Measurements from ENCODE around the gene USP17L30.
"Not testable (repeated sequence)": the region's sequence is repeated elsewhere in the genome, so short reads cannot be mapped to it uniquely, and the experiment has no call there.

The USP17L30 gene

DNA sequence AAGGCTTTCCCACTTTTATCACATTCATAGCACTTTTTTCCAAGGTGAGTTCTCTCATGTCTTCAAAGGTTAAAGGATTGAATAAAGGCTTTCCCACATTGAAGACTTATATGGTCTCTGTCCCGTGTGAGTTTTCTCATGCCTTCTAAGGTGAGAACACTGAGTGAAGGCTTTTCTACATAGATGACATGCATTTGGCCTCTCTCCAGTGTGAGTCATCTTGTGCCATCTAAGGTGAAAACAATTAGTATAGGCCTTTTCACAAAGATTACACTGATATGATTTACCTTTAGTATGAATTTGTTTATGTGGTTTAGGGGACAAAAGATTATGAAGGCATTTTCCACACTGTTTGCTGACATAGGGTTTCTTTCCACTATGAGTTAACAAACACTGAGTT, 21.2 kb downstream of the USP17L30 start:
- H3K4me3 ChIP-seq (ENCODE audit: low read length in 2 of 2) = no peak overlapping the region
- no peak overlapping the region for H3K18ac ChIP-seq (ENCODE audit: low read length)

DNA sequence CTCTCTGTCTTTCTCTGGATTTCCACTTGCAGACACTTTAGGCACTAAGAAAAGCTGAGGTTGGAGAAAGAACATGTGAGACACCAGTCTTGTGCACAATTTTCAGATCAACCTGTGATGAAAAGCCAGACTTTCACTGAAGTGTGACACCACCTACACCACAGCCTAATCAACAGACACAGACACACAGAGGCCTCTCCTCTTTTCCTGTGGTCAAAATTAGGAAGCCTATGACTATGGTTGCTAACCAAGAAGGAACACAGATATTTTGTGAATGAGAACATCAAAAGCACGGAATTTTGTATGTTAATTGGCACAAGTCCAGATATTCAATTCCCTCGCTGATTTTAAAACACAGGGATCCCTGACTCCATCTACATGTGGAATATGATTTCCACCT, 26.1 kb downstream of the USP17L30 start:
- not testable (repeated sequence) for H3K79me1 ChIP-seq (ENCODE audit: low read depth, low read length); H3K23ac ChIP-seq (ENCODE audit: low read depth, low read length, poor library complexity); DNase-seq (ENCODE audit: low spot score); H2BK120ac ChIP-seq (ENCODE audit: low read depth, low read length); H3K36me3 ChIP-seq (replicated peaks in 1 of 2; ENCODE audit: control insufficient read depth in 2 of 2, insufficient read depth in 2 of 2, low read length in 2 of 2); H3K4me1 ChIP-seq (ENCODE audit: control insufficient read depth in 2 of 2, insufficient read depth in 1 of 2, low read depth in 1 of 2, low read length in 2 of 2); H3K27ac ChIP-seq (replicated peaks; ENCODE audit: low read length); H3K9me3 ChIP-seq (replicated peaks in 1 of 2; ENCODE audit: control insufficient read depth in 2 of 2, insufficient read depth in 1 of 2, low read depth in 1 of 2, low read length in 2 of 2); H3K4me3 ChIP-seq (ENCODE audit: low read length in 2 of 2); H3K18ac ChIP-seq (ENCODE audit: low read length); H2BK15ac ChIP-seq (ENCODE audit: low read length); H3K14ac ChIP-seq (ENCODE audit: low read length); H2BK12ac ChIP-seq (ENCODE audit: low read length); H3K27me3 ChIP-seq (ENCODE audit: control insufficient read depth in 3 of 3, insufficient read depth in 3 of 3, low read depth in 1 of 3, low read length in 3 of 3); H3K4ac ChIP-seq (ENCODE audit: low read length); H3K4me2 ChIP-seq (ENCODE audit: insufficient read depth, low read length, poor library complexity, severe bottlenecking); H3K9ac ChIP-seq (ENCODE audit: low read depth, low read length, poor library complexity); H2AFZ ChIP-seq (ENCODE audit: low read length); H4K8ac ChIP-seq (ENCODE audit: low read depth, low read length); H4K91ac ChIP-seq (ENCODE audit: low read depth, low read length, poor library complexity); H2BK5ac ChIP-seq (ENCODE audit: low read length); H2AK5ac ChIP-seq (ENCODE audit: low read depth, low read length)
- WGBS, 2 donors (ENCODE audit: extremely low coverage in 2 of 2, insufficient read length in 2 of 2, insufficient replicate concordance in 1 of 2) = no CpG with 5 or more reads among the region's 2 CpGs

More for the DNA sequence above, 21.2 kb downstream of the USP17L30 start:
- H3K79me1 ChIP-seq (ENCODE audit: low read depth, low read length) = no peaks in the 10 kb centered on the region
- no peak overlapping the region for H3K4me2 ChIP-seq (ENCODE audit: insufficient read depth, low read length, poor library complexity, severe bottlenecking)
- H2BK15ac ChIP-seq (ENCODE audit: low read length) = no peak overlapping the region
- no peak overlapping the region for H4K8ac ChIP-seq (ENCODE audit: low read depth, low read length)
- H2AK5ac ChIP-seq (ENCODE audit: low read depth, low read length) = no peak overlapping the region
- WGBS, 2 donors (ENCODE audit: extremely low coverage in 2 of 2, insufficient read length in 2 of 2, insufficient replicate concordance in 1 of 2) = no CpG with 5 or more reads among the region's 1 CpG
- H3K27me3 ChIP-seq (ENCODE audit: control insufficient read depth in 3 of 3, insufficient read depth in 3 of 3, low read depth in 1 of 3, low read length in 3 of 3) = no peaks in the 10 kb centered on the region
- H3K14ac ChIP-seq (ENCODE audit: low read length) = no peak overlapping the region
- H3K4ac ChIP-seq (ENCODE audit: low read length) = no peak overlapping the region
- no peak for DNase-seq (ENCODE audit: low spot score)
- H3K9me3 ChIP-seq (replicated peaks in 1 of 2; ENCODE audit: control insufficient read depth in 2 of 2, insufficient read depth in 1 of 2, low read depth in 1 of 2, low read length in 2 of 2) = no peaks in the 10 kb centered on the region
- no peak overlapping the region for H2BK12ac ChIP-seq (ENCODE audit: low read length)
- H4K91ac ChIP-seq (ENCODE audit: low read depth, low read length, poor library complexity) = no peak overlapping the region
- H3K23ac ChIP-seq (ENCODE audit: low read depth, low read length, poor library complexity) = no peak overlapping the region
- H3K27ac ChIP-seq (replicated peaks; ENCODE audit: low read length) = no peak overlapping the region
- H2AFZ ChIP-seq (ENCODE audit: low read length) = no peak overlapping the region
- H2BK120ac ChIP-seq (ENCODE audit: low read depth, low read length) = no peak overlapping the region
- no peaks in the 10 kb centered on the region for H3K4me1 ChIP-seq (ENCODE audit: control insufficient read depth in 2 of 2, insufficient read depth in 1 of 2, low read depth in 1 of 2, low read length in 2 of 2)
- H2BK5ac ChIP-seq (ENCODE audit: low read length) = no peak overlapping the region
- H3K9ac ChIP-seq (ENCODE audit: low read depth, low read length, poor library complexity) = no peak overlapping the region
- no peaks in the 10 kb centered on the region for H3K36me3 ChIP-seq (replicated peaks in 1 of 2; ENCODE audit: control insufficient read depth in 2 of 2, insufficient read depth in 2 of 2, low read length in 2 of 2)

DNA sequence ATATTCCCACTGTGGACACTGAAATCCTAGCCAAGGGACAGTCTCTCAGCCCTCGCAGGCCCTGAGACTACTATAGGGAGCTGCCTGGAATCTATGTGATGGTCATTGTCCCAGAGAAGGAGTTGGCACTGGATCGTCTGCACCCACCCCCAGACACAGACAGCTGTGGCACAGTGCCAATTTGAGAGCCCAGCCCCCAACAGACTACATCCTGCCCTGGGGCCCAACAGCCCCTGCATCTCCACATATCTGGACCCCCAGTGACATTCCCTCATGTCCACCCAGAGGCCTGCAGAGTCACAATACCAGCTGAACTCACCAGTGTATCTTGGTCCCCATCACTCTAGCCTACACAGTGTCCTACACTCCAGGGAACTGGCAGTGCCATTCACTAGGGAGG, 42.8 kb downstream of the USP17L30 start:
- H2BK12ac ChIP-seq (ENCODE audit: low read length); H3K4me3 ChIP-seq (ENCODE audit: low read length in 2 of 2); H3K4ac ChIP-seq (ENCODE audit: low read length); H3K23ac ChIP-seq (ENCODE audit: low read depth, low read length, poor library complexity); H3K9me3 ChIP-seq (replicated peaks in 1 of 2; ENCODE audit: control insufficient read depth in 2 of 2, insufficient read depth in 1 of 2, low read depth in 1 of 2, low read length in 2 of 2); H2AFZ ChIP-seq (ENCODE audit: low read length); DNase-seq (ENCODE audit: low spot score); H2BK5ac ChIP-seq (ENCODE audit: low read length); H2BK15ac ChIP-seq (ENCODE audit: low read length); H3K4me1 ChIP-seq (ENCODE audit: control insufficient read depth in 2 of 2, insufficient read depth in 1 of 2, low read depth in 1 of 2, low read length in 2 of 2); H3K18ac ChIP-seq (ENCODE audit: low read length); H2AK5ac ChIP-seq (ENCODE audit: low read depth, low read length); H3K14ac ChIP-seq (ENCODE audit: low read length); H3K4me2 ChIP-seq (ENCODE audit: insufficient read depth, low read length, poor library complexity, severe bottlenecking); H3K9ac ChIP-seq (ENCODE audit: low read depth, low read length, poor library complexity); H3K79me1 ChIP-seq (ENCODE audit: low read depth, low read length); H3K36me3 ChIP-seq (replicated peaks in 1 of 2; ENCODE audit: control insufficient read depth in 2 of 2, insufficient read depth in 2 of 2, low read length in 2 of 2); H2BK120ac ChIP-seq (ENCODE audit: low read depth, low read length); H3K27ac ChIP-seq (replicated peaks; ENCODE audit: low read length); H4K91ac ChIP-seq (ENCODE audit: low read depth, low read length, poor library complexity); H3K27me3 ChIP-seq (ENCODE audit: control insufficient read depth in 3 of 3, insufficient read depth in 3 of 3, low read depth in 1 of 3, low read length in 3 of 3); H4K8ac ChIP-seq (ENCODE audit: low read depth, low read length): not testable (repeated sequence)
- WGBS, 2 donors (ENCODE audit: extremely low coverage in 2 of 2, insufficient read length in 2 of 2, insufficient replicate concordance in 1 of 2) = no CpG with 5 or more reads among the region's 2 CpGs

DNA sequence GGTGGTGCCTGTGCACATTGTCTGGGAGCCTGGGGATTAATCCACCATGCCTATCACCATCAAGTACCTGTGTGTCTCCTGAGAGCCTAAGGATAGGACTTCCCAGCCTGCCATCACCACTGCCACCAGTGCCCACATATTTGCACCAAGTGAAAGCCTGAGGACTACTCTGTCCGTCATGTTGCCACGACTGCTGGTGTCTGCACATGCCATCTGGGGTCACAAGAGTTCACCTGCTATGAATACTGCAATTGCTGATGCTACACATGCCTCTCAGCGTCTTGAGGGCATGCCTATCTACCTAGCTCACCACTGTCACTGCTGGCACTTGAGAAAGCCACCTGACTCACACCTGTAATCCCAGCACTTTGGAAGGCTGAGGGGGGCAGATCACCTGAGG, 43.6 kb downstream of the USP17L30 start:
- no CpG with 5 or more reads among the region's 3 CpGs for WGBS, 2 donors (ENCODE audit: extremely low coverage in 2 of 2, insufficient read length in 2 of 2, insufficient replicate concordance in 1 of 2)
- H3K27me3 ChIP-seq (ENCODE audit: control insufficient read depth in 3 of 3, insufficient read depth in 3 of 3, low read depth in 1 of 3, low read length in 3 of 3); H3K4ac ChIP-seq (ENCODE audit: low read length); H3K23ac ChIP-seq (ENCODE audit: low read depth, low read length, poor library complexity); H2AFZ ChIP-seq (ENCODE audit: low read length); H3K79me1 ChIP-seq (ENCODE audit: low read depth, low read length); H4K8ac ChIP-seq (ENCODE audit: low read depth, low read length); H2BK12ac ChIP-seq (ENCODE audit: low read length); H3K9ac ChIP-seq (ENCODE audit: low read depth, low read length, poor library complexity); H3K4me1 ChIP-seq (ENCODE audit: control insufficient read depth in 2 of 2, insufficient read depth in 1 of 2, low read depth in 1 of 2, low read length in 2 of 2); H3K4me3 ChIP-seq (ENCODE audit: low read length in 2 of 2); H2AK5ac ChIP-seq (ENCODE audit: low read depth, low read length); DNase-seq (ENCODE audit: low spot score); H3K9me3 ChIP-seq (replicated peaks in 1 of 2; ENCODE audit: control insufficient read depth in 2 of 2, insufficient read depth in 1 of 2, low read depth in 1 of 2, low read length in 2 of 2); H3K14ac ChIP-seq (ENCODE audit: low read length); H3K27ac ChIP-seq (replicated peaks; ENCODE audit: low read length); H2BK5ac ChIP-seq (ENCODE audit: low read length); H3K4me2 ChIP-seq (ENCODE audit: insufficient read depth, low read length, poor library complexity, severe bottlenecking); H2BK120ac ChIP-seq (ENCODE audit: low read depth, low read length); H3K36me3 ChIP-seq (replicated peaks in 1 of 2; ENCODE audit: control insufficient read depth in 2 of 2, insufficient read depth in 2 of 2, low read length in 2 of 2); H2BK15ac ChIP-seq (ENCODE audit: low read length); H3K18ac ChIP-seq (ENCODE audit: low read length); H4K91ac ChIP-seq (ENCODE audit: low read depth, low read length, poor library complexity): not testable (repeated sequence)
